ENCODE results near the gene LIN7A.

DNA sequence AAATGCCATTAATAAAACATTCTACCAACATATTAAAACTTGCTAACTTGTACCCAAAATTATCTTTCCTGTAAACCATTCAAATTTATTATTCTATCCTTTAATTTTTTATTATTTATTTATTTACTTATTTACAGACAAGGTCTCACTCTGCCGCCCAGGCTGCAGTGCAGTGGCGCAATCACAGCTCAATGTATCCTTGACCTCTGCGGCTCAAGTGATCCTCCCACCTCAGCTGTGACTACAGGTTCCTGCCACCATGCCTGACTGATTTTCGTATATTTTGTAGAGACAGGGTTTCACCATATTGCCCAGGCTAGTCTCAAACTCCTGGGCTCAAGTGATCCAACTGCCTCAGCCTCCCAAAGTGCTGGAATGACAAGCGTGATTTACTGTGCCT is 20.4 kb upstream of the LIN7A start:
- TF ChIP-seq, protein P1, sequence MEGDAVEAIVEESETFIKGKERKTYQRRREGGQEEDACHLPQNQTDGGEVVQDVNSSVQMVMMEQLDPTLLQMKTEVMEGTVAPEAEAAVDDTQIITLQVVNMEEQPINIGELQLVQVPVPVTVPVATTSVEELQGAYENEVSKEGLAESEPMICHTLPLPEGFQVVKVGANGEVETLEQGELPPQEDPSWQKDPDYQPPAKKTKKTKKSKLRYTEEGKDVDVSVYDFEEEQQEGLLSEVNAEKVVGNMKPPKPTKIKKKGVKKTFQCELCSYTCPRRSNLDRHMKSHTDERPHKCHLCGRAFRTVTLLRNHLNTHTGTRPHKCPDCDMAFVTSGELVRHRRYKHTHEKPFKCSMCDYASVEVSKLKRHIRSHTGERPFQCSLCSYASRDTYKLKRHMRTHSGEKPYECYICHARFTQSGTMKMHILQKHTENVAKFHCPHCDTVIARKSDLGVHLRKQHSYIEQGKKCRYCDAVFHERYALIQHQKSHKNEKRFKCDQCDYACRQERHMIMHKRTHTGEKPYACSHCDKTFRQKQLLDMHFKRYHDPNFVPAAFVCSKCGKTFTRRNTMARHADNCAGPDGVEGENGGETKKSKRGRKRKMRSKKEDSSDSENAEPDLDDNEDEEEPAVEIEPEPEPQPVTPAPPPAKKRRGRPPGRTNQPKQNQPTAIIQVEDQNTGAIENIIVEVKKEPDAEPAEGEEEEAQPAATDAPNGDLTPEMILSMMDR (IDR thresholded peaks at IDR 0.05), result no peak
- TF ChIP-seq POLR2A (IDR thresholded peaks at IDR 0.05), result no peak

All from adrenal gland (tissue), 5 donors.